ENCODE measurements around the gene SHPK.

- TF ChIP-seq CTCF (IDR thresholded peaks at IDR 0.05) (no peak), POLR2AphosphoS5 (IDR thresholded peaks at IDR 0.05) (no peak), POLR2A (IDR thresholded peaks at IDR 0.05) (no peak)
Measured at GRCh38 chr17:3603870-3604259, 32.2 kb downstream of the SHPK start.

Data from prostate gland (tissue), 2 donors.